WTC11 (cell line): ENCODE results near the gene SLC46A3.

ENCODE experiments used
- ATF2 ChIP-seq: sonication (generic); formaldehyde crosslinking; IDR thresholded peaks from 2 replicates; pipeline ENCODE4 v1.8.1; 2022; ENCODE audit warnings: low read depth, missing genetic modification reagents, borderline replicate concordance
- CTCF ChIP-seq: fragments of 200-600 bp; IDR thresholded peaks from 2 replicates; pipeline ENCODE4 v1.8.0; 2022; ENCODE audit warnings: antibody characterized with exemption
- GRHL2 ChIP-seq: fragments of 250-450 bp; sonication (Bioruptor Pico); IDR thresholded peaks from 2 replicates; pipeline ENCODE4 v1.8.0; 2022; ENCODE audit warnings: mild to moderate bottlenecking, moderate library complexity; ENCODE audit not compliant: insufficient replicate concordance, severe bottlenecking
- PRDM15 ChIP-seq: sonication (generic); formaldehyde crosslinking; IDR thresholded peaks from 2 replicates; pipeline ENCODE4 v1.8.0; 2022; ENCODE audit warnings: missing genetic modification reagents
- USF1 ChIP-seq: sonication (generic); formaldehyde crosslinking; IDR thresholded peaks from 2 replicates; pipeline ENCODE4 v1.8.0; 2022; ENCODE audit warnings: mild to moderate bottlenecking, missing genetic modification reagents
- ZNF416 ChIP-seq: fragments of 250-450 bp; sonication (Bioruptor Pico); IDR thresholded peaks from 2 replicates; pipeline ENCODE4 v1.9.0; 2021; ENCODE audit warnings: mild to moderate bottlenecking, inconsistent platforms

GRCh38 chr13:28659621-28659970, 59.2 kb downstream of the SLC46A3 start:
- TF ChIP-seq CTCF (no peak), PRDM15 (CRISPR knock-in tag) (no peak), GRHL2 (no peak), ZNF416 (no peak), ATF2 (CRISPR knock-in tag) (no peak), USF1 (CRISPR knock-in tag) (no peak)
